ENCODE measurements around the gene BTBD9. TPM values are rescaled to one million over a fixed set of nuclear protein-coding genes. Genes with fewer than 3 reads are reported as not detected.
A peak's percentile ranks its signal among the peaks of the same experiment; 100 is the strongest.

Gene BTBD9
- total and polyA plus RNA-seq, 2 experiments from 2014 or later: 10.0 to 13.7 TPM

- peaks cover 18% of the 10 kb centered on the region for H4K20me1 ChIP-seq (ENCODE audit: insufficient read depth)
- H3K4me1 ChIP-seq (ENCODE audit: insufficient read depth): no peaks in the 10 kb centered on the region
- no peak overlapping the region for H3K9ac ChIP-seq
- H3K9me3 ChIP-seq (ENCODE audit: low read depth): no peaks in the 10 kb centered on the region
- 0 out of 2 replicates have a peak, but pooled peaks cover 7% of the 10 kb centered on the region for H3K36me3 ChIP-seq (ENCODE audit: low read depth)
- H3K9me2 ChIP-seq (ENCODE audit: insufficient read depth): no peaks in the 10 kb centered on the region
- no peak overlapping the region for H3K27ac ChIP-seq
- no peak for TF ChIP-seq EZH2 (IDR thresholded peaks at IDR 0.05; ENCODE audit: insufficient read depth, poor library complexity, severe bottlenecking)
- no peak for TF ChIP-seq EZH2phosphoT487 (IDR thresholded peaks at IDR 0.05; ENCODE audit: insufficient read depth, low read depth)
- H3F3A ChIP-seq (ENCODE audit: insufficient read depth): peaks cover 10% of the 10 kb centered on the region; the same call in 1 of the 2 replicates
- peaks cover 80% of the 10 kb centered on the region for H3K79me2 ChIP-seq (ENCODE audit: insufficient read depth)
- H2AFZ ChIP-seq: no peak overlapping the region
- no peaks in the 10 kb centered on the region for H3K27me3 ChIP-seq (replicated peaks; ENCODE audit: insufficient read depth)
- no peak overlapping the region for H3K4me3 ChIP-seq
- 98 to 99% methylated on average over 8 of the region's 8 CpGs for WGBS, 2 experiments (ENCODE audit: low coverage in 1 of 2, low lambda C conversion rate in 2 of 2, missing lambda C conversion rate in 2 of 2)
- H3K4me2 ChIP-seq (ENCODE audit: unreplicated experiment): no peak overlapping the region
- DNase-seq: no peak
- in situ Hi-C loops (cut with MboI): no loop called here
These were observed 502.0 kb downstream of the BTBD9 start for GRCh38 chr6:38137608-38138265.

GRCh38 chr6:38136547-38136946 is 503.2 kb downstream of the BTBD9 start:
- no peak overlapping the region for H3K4me2 ChIP-seq (ENCODE audit: unreplicated experiment)
- TF ChIP-seq EZH2phosphoT487 (IDR thresholded peaks at IDR 0.05; ENCODE audit: insufficient read depth, low read depth) (no peak), EZH2 (IDR thresholded peaks at IDR 0.05; ENCODE audit: insufficient read depth, poor library complexity, severe bottlenecking) (no peak)
- H3K79me2 ChIP-seq (ENCODE audit: insufficient read depth): peaks cover 74% of the 10 kb centered on the region
- H3K9me3 ChIP-seq (ENCODE audit: low read depth): no peaks in the 10 kb centered on the region
- H3K27me3 ChIP-seq (replicated peaks; ENCODE audit: insufficient read depth): no peaks in the 10 kb centered on the region
- no peak overlapping the region for H3K9ac ChIP-seq
- no peak overlapping the region for H3K27ac ChIP-seq
- no peak overlapping the region for H3K4me3 ChIP-seq
- in situ Hi-C loops (cut with MboI): no loop called here
- DNase-seq: peak; percentile 17
- peaks cover 27% of the 10 kb centered on the region for H4K20me1 ChIP-seq (ENCODE audit: insufficient read depth)
- H2AFZ ChIP-seq: no peak overlapping the region
- no peaks in the 10 kb centered on the region for H3K9me2 ChIP-seq (ENCODE audit: insufficient read depth)
- H3F3A ChIP-seq (ENCODE audit: insufficient read depth): peaks cover 19% of the 10 kb centered on the region
- 87 to 88% methylated on average over 4 of the region's 4 CpGs for WGBS, 2 experiments (ENCODE audit: low coverage in 1 of 2, low lambda C conversion rate in 2 of 2, missing lambda C conversion rate in 2 of 2)
- H3K36me3 ChIP-seq (ENCODE audit: low read depth): 0 out of 2 replicates have a peak, but pooled peaks cover 7% of the 10 kb centered on the region
- peaks cover 5% of the 10 kb centered on the region for H3K4me1 ChIP-seq (ENCODE audit: insufficient read depth)

DNA sequence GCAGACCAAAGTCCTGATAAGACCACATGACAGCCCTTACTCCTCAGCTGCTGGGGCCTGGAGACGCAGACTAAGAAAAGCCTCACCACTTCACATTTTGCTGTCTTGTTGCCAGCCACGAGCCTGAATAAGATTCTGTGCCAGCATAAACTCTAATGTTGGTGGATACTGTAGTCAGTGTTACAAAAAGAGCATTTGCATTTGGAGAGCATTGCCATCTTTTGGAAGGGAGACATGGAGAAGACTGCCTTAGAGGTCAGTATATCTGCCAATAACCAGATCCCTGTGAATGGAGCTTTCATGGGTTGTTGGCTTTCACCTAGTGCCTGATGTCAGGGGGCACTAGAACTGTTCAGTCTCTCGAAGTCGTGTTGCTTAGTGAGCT is 505.0 kb downstream of the BTBD9 start:
- in situ Hi-C loops (cut with MboI): no loop called here
- Histone ChIP-seq H2AFZ (no peak overlapping the region), H3K4me1 (ENCODE audit: insufficient read depth) (peaks cover 12% of the 10 kb centered on the region), H3K27me3 (replicated peaks; ENCODE audit: insufficient read depth) (no peaks in the 10 kb centered on the region), H3K79me2 (ENCODE audit: insufficient read depth) (peaks cover 88% of the 10 kb centered on the region), H4K20me1 (ENCODE audit: insufficient read depth) (peaks cover 39% of the 10 kb centered on the region), H3K4me2 (ENCODE audit: unreplicated experiment) (no peak overlapping the region), H3K27ac (no peak overlapping the region), H3K9me3 (ENCODE audit: low read depth) (no peaks in the 10 kb centered on the region), H3K9me2 (ENCODE audit: insufficient read depth) (no peaks in the 10 kb centered on the region), H3K36me3 (ENCODE audit: low read depth) (0 out of 2 replicates have a peak, but pooled peaks cover 7% of the 10 kb centered on the region), H3K9ac (no peak overlapping the region), H3K4me3 (no peak overlapping the region), H3F3A (ENCODE audit: insufficient read depth) (peaks cover 35% of the 10 kb centered on the region)
- DNase-seq: no peak
- TF ChIP-seq EZH2phosphoT487 (IDR thresholded peaks at IDR 0.05; ENCODE audit: insufficient read depth, low read depth): no peak
- no peak for TF ChIP-seq EZH2 (IDR thresholded peaks at IDR 0.05; ENCODE audit: insufficient read depth, poor library complexity, severe bottlenecking)
- 75 to 78% methylated on average over 4 of the region's 4 CpGs for WGBS, 2 experiments (ENCODE audit: low coverage in 1 of 2, low lambda C conversion rate in 2 of 2, missing lambda C conversion rate in 2 of 2)

DNA sequence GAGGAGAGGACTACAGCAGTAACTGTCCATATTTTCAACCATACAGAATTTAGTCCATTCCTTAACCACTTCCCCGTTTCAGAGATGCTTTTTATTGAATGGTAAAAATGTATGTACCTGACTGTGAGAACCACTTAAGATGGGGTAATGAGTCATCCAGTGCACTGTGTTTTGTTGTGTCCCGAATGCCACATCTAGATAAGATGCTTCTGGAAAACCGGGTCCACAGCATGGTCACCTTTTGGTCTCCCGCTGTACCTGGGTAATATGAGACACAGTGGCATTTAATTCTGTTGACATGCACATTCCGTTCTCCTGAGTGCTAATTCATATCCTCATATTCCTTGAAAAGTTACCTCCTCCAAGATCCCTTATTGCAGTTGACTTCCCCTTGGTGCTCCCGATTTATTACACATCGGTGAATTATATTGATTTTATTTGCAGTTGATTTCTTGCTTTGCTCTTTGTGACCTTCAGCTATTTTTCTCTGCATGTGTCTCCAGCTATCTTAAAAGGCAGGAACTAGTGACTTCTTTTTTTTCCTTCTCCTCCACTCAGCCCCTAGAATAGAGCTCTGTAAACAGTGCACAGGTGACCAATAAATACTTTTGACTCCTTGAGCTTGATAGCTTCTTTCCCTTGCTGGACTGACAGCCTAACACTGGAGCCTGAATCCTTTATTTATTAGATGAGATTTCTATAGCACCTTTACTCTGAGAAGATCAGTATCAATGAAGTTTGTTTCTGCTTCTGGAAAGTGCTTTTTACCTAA is 505.6 kb downstream of the BTBD9 start:
- peaks cover 35% of the 10 kb centered on the region for H3F3A ChIP-seq (ENCODE audit: insufficient read depth)
- no peak for DNase-seq
- no peak for TF ChIP-seq EZH2phosphoT487 (IDR thresholded peaks at IDR 0.05; ENCODE audit: insufficient read depth, low read depth)
- TF ChIP-seq EZH2 (IDR thresholded peaks at IDR 0.05; ENCODE audit: insufficient read depth, poor library complexity, severe bottlenecking): no peak
- H3K36me3 ChIP-seq (ENCODE audit: low read depth): 0 out of 2 replicates have a peak, but pooled peaks cover 4% of the 10 kb centered on the region
- in situ Hi-C loops (cut with MboI): no loop called here
- H3K9ac ChIP-seq: no peak overlapping the region
- H3K27ac ChIP-seq: no peak overlapping the region
- H3K9me2 ChIP-seq (ENCODE audit: insufficient read depth): no peaks in the 10 kb centered on the region
- no peaks in the 10 kb centered on the region for H3K9me3 ChIP-seq (ENCODE audit: low read depth)
- no peaks in the 10 kb centered on the region for H3K27me3 ChIP-seq (replicated peaks; ENCODE audit: insufficient read depth)
- H3K4me2 ChIP-seq (ENCODE audit: unreplicated experiment): no peak overlapping the region
- no peak overlapping the region for H2AFZ ChIP-seq
- H3K4me1 ChIP-seq (ENCODE audit: insufficient read depth): peaks cover 12% of the 10 kb centered on the region
- H3K4me3 ChIP-seq: no peak overlapping the region
- 97% methylated on average over 7 of the region's 7 CpGs for WGBS, 2 experiments (ENCODE audit: low coverage in 1 of 2, low lambda C conversion rate in 2 of 2, missing lambda C conversion rate in 2 of 2)
- peaks cover 40% of the 10 kb centered on the region for H4K20me1 ChIP-seq (ENCODE audit: insufficient read depth)
- H3K79me2 ChIP-seq (ENCODE audit: insufficient read depth): peaks cover 88% of the 10 kb centered on the region

Data from GM23248 (cell line).